NCI-H2107 treated with DMSO at 0.1 percent for 48 hours (cell line): ENCODE results near the gene NFIC.
A peak's percentile ranks its signal among the peaks of the same experiment; 100 is the strongest.
"Not testable (repeated sequence)": the region's sequence is repeated elsewhere in the genome, so short reads cannot be mapped to it uniquely, and the experiment has no call there.

Source experiments
- DNase-seq: peaks from one replicate; lab custom pipeline; 2025; ENCODE audit not compliant: unreplicated experiment; lab: John Stamatoyannopoulos, UW

Gene NFIC

DNA sequence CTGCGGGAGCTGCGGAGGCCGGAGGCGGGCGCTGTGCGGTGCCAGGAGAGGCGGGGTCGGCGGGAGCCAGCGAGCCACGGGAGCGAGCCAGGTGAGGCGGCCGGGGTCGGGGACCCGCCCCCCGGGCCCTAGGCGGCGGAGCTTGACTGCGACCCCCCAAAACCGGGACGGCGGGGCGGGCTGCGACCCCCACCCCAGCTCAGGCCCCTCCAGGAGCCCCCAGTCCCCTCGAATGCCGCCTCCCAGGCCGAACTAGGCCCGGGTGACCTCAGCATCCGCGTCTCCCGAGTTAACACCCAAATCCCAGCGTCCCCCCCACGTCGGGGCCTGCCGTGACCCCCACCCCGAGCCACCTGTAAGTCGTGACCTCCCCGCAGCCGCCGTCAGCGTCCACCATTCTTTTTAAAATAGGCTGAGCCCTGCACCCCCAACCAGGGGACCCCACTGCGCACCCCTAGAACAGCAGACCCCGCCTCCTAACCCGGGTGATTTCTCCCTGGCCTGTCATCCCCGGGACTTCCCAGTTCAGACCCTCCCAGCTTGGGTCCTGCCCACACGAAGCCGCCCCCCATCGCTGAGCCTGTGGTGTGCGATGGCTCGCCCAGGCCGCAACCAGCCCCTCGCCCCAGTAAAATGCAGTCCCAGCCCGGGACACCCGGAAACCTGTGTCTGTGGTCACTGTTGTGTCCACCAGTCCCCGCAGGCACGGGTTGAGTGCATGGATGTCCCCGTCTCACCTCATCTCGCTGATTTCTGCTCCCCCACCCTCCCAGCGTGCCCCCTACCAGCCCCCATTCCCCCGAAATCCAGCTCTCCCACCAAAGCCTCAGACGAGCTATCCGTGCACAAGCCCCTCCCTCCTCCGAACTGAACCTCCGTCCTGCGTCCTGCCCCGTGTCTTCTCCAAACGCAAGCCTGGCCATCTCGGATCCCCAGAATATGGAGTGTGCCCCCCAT, 140.3 kb downstream of the NFIC start:
- DNase-seq, result no peak

DNA sequence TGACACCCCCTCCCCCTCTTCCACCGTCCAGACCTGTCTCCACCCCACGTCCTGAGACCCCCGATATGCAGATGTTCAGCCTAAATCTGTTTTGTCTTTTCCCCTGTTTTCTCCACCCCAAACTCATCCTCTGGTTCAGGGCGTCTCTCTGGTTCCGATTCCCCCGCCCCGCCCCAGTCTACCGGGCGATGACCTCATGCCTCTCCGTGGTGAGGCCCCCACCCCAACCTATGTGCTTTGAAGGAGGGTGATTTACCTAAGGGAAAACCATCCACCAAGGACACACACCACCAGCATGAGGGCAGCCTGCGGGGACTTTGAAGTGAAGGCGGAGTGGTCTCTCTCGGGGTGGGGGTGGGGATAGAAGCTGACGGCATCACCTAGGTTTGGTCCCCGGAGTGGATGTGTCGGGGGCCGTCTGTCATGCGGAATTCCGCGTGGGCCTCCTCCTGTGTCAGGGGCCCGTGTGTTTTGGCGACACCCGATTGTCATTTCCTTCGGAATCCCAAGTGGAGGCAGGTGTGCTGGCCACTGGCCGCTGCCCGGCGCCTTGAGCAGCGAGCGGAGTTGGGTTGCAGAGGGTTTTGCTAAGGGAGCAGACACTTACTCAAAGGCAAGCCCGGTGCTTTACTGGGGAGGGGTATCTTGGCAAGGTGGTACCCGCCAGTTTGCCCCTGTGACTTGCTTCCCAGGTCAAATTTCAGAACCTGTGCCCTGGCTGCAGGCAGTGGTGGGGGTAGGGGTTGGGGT, 141.2 kb downstream of the NFIC start:
- DNase-seq, result no peak

DNA sequence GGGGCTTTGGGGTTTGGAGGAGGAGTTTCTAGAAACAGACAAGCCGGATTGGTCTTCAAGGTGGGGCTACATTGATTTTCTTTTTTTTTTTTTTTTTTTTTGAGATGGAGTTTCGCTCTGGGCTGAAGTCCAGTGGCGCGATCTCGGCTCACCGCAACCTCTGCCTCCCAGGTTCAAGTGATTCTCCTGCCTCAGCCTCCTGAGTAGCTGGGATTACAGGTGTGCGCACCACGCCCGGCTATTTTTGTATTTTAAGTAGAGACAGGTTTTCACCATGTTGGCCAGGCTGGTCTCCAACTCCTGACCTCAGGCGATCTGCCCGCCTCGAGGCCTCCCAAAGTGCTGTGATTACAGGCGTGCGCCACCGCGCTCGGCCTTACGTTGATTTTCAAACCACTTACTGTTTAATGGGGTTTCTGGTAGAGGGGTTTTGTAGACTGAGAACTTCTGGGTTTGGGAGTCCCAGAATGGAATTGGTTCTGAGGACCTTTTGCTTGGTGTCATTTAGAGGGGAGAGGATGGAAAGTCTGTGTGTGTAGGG, 141.8 kb downstream of the NFIC start:
- DNase-seq, result not testable (repeated sequence)

DNA sequence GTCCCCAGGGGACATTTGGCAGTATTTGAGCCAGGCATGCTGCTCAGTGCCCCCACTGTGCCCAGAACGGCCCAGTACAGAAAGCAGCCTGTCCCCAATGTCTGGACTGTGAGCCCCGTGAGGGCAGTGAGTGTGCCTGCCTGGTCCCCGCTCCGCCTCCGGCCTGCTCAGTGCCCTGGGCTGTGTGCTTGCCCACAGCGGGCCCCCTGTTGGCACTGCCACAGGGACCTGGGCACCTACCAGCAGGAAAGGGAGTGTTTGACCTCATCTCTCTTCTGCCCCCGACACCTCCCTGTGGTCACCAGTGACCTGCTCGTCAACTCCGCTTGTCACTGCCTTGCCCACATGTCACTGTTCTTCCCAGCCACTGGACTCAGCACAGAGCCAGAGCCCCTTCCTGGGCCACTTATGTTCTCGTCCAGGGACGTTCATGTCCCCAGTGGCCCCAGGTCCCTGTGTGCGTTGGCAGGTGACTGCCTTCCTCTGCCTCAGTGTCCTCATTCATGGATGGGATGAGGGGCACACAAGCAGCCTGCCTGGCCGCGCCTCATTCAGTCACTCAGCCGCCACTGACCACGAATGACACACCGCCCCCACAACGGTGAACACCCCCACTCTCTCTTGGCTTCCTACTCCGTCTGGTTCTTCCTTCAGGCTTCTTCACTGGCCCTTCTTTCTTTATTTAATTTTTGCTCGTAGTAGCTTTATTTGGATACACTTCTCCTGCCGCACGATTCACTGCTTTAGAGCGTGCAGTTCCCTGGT, 142.6 kb downstream of the NFIC start:
- no peak for DNase-seq

DNA sequence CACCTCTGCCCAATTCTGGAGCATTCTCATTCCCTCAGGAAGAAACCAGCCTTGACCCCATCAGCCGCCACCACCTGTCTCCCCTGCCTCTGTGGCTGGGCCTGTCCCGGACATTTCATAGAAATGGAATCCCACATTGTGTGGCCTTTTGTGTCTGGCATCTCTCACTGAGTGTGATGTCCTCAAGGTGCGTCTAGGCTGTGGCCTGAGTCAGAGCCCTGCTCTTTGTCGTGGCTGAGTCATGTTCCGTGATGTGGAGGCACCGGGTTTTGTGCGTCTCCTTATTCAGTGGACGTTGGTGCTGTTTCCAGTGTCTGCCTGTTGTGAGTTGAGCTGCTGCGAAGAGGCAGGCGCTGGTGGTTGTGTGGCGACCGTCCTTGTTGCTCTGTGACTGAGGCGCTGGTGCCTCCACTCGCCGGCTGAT, 143.2 kb downstream of the NFIC start:
- no peak for DNase-seq

DNA sequence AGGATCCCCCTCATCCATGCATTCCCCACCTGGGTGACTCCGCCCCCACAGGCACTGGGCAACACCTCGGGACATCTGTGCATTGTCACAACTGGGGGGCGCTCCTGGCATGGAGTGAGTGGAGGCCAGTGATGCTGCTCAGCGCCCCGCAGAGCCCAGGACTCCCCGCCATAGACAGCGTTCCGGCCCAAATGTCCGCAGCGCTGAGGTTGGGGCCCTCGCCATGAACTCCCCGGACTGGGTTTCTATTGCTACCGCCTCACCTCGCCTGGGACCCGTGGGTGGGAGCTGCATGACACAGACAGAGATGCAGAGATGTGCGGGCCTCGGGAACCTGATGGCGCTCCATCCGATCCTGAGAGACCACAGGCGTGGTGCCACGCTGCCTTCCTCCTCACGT, 144.3 kb downstream of the NFIC start:
- DNase-seq, result no peak

DNA sequence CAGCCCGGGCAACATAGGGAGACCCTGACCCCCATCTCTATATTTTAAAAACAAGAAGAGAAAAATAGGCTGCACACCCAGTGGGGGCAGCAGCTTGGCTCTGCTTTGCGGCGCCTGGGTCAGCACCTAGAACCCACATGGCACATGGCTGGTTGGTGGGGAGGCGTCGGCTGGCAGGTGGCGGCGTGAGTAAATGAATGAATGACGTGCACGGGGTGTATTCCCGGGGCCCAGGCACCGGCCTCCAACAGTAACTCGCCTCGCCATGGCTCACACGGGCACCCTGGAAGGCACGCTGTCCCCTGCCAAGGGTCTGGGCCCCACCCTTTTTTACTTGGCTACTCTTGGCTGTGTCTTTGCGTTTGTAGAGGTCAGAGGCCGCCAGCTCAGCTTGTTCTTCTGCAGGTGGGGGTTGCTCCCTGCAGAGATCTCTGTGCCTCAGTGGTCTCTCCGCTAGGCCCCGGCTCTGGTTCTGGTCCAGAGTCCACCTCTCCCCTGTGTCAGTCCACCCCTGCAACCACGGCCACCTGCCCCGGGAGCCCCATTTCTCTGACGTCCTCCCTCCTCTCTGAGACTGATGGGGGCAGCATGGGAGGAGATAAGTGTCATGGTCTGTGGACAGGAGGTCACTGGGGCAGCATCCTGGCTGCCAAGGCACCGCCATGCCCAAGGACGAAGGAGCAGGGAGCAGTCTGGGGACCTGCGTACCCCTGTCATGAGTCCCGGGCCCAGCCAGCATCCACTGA, 145.3 kb downstream of the NFIC start:
- DNase-seq, result no peak

DNA sequence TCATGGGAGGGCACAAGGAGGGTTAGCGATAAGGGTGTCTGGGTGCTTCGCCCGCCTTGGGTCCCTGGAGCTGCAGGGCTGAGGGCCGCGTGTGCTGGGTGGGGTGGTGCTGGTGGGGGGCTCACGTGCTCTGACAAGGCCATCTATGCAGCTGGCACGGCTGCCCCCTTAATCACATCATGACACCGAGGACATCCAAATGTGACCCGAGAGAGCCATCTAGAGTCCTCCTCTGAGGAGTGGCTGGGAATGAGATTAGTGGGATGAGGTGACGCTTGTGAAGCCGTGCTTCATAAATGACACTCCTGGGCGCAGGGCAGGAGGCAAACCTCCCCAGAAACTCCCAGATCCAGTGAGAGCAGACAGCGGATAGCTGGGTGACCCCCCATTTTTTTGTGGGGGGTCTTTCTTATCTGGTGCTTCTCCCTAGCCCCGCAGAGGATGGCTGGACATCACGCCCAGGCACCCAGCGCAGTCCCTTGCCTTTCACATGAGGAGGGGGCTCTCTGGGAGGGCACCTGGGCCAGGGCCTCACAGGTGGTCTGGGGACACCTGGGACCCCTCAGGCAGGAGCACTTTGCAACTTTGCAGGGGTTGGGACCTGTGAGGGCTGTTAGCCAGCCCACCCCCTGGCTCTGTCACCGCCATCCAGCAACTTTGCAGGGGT, 146.3 kb downstream of the NFIC start:
- no peak for DNase-seq

DNA sequence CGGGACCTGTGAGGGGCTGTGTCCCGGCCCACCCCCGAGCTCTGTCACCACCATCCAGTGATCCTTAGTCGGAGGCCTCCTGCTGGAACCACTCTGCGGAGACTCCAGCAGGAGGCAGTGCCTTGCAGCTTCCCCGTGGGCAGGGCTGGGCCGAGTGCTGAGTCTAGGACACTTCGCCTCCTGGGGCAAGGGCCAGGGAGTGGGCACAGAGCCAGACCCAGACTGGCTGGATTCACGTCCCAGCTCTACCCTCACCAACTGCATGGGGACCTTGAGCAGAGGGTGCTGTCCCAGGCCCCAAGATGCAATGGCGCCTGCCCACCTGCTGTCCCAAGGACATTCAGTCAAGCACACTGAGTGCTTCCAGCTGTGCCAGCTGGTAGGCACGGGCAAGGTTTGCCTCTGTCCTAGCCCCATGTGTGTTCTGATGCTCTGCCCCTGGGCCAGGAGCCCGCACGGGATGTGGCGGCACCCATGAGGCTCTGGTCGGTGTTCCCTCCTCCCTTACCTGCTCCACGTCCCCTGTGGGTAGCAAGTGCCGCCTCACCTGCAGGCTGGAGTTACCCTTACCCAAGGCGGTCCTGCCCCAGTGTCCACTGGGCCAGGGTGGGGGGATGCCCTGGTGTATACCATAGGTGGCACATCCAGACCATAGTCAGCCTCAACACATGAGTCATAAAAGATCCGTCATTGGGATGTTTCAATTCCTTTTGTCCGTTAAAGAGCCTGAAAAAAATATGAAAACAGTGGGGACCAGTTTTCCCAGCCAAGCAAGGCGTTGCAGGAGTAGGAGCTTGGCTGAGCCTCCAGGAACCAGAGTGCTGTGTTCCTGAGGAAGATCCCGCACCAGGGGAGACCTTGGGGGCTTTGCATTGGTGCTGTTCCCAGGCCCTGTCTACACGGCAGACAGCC, 147.1 kb downstream of the NFIC start:
- DNase-seq, result no peak

DNA sequence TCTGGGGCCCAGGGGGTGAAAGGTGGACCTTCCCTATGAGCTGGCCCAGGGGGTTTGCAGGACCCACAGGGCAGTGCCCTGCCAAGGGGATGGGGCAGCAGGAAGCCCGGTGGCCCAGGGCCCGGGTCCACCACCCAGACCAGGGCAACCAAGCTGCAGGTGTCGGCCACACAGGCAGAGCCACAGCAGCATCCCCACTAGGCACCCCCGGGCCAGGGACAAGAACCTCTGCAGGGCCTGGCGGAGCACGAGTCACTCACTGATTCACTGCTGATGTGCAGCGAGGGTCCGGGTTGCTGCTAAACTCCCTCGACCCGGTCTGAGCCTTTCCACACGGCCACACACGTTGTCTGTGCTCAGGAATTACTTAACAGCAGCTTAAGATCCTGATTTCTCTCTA, 148.5 kb downstream of the NFIC start:
- no peak for DNase-seq

DNA sequence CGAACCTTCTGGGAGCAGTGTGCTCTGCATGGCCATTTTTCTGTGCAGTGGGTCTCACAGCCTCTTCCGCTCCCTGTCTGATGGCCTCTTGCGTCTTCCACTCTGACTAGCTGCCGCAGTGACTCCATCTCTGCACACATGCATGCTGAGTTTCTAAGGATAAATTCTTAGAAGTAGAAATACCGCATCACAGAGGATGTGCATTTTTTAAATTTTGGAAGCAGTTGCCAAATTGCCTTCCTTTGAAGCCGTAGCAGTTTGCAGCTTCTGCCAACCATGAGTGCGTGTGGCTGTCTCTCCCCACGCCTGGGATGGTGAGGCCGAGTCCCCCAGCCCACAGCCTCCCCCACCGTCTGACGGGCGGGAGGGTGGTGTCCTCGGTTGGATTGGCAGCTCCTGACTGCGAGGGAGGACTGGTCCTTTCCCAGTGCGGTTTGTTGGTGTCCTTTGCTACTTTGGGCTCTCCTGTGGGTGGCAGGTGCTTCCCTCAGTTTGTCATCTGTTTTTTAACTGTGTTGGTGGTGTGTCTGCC, 149.6 kb downstream of the NFIC start:
- no peak for DNase-seq

DNA sequence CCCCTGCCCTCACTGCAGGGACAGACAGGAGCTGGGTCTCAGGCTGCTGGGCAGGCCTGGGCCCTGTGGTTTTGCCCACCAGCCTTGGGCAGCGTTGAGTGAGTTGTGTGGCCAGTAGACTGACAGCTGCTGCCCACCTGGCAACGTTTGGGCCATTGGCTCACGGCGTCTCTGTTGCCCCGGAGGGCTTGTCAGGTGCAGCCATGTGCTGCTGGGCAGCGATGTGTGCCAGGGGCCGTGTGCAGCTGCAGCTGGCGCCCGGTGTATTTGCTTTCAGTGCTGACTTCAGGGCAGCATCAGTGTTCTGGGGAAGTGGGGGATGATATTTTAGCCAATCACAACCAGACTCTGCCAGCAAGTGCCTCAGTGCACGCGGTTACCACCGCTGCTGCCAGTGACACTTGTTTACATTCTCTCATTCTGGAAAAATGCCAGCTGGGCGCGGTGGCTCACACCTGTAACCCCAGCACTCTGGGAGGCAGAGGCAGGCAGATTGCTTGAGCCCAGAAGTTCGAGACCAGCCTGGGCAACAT, 150.4 kb downstream of the NFIC start:
- DNase-seq, result peak; percentile 72

DNA sequence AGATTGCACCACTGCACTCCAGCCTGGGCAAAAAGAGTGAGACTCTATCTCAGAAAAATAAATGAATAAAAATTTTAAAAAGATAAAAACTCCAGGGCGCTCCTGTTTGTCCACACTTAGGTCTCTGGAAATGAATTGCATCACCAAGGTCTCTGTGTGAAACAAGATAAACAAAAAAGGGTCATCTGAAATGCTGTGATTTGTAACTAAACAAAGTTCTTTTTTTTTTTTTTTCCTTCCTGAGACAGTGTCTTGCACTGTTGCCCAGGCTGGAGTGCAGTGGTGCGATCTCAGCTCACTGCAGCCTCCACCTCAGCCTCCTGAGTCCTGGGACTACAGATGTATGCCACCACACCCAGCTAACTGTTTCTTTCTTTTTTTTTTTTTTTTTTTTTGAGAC, 151.3 kb downstream of the NFIC start:
- no peak for DNase-seq

DNA sequence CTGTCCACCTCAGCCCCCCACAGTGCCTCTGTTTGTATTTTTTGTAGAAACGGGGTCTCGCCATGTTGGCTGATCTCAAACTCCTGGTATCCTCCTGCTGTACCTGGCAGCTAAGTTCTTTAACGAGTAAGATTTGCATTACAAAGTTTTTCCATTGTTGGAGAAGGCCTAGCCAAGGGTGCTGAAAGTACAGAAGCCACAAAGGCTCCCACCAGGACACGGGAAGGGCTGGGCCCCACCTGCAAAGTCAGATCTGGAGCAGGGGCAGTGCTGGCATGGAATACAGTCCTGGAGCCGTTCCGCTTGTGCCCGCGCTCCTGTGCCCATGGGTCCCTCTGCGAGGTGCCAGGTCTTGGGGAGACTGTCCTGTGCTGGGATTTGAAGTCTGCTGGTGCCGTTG, 151.9 kb downstream of the NFIC start:
- no peak for DNase-seq

DNA sequence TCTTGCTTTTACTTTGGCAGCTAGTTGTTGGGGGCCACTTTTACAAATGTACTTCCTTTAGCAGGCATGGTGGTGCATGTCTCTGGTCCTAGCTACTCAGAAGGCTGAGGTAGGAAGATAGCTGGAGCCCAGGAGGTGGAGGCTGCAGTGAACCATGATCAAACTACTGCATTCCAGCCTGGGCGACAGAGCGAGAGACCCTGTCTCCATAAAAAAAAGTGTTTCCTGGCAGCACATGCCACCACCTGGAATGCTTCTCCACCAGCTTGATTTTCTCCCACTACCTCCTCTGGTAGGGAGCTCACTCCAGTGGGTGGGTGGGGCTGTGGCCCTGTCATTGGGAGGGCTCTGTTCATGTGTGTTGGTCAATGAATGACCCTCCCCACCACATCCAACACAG, 152.3 kb downstream of the NFIC start:
- no peak for DNase-seq
